Inflammatory macrophage treated with lipopolysaccharide for 4 hours (primary cell): ENCODE data around the gene NAT8L.
"Not testable (repeated sequence)": the region's sequence is repeated elsewhere in the genome, so short reads cannot be mapped to it uniquely, and the experiment has no call there.

Experiments used
- DNase-seq: peaks from one replicate; pipeline ENCODE4 v3.0.0-alpha.2; 2020

Gene NAT8L, protein sequence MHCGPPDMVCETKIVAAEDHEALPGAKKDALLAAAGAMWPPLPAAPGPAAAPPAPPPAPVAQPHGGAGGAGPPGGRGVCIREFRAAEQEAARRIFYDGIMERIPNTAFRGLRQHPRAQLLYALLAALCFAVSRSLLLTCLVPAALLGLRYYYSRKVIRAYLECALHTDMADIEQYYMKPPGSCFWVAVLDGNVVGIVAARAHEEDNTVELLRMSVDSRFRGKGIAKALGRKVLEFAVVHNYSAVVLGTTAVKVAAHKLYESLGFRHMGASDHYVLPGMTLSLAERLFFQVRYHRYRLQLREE

DNA sequence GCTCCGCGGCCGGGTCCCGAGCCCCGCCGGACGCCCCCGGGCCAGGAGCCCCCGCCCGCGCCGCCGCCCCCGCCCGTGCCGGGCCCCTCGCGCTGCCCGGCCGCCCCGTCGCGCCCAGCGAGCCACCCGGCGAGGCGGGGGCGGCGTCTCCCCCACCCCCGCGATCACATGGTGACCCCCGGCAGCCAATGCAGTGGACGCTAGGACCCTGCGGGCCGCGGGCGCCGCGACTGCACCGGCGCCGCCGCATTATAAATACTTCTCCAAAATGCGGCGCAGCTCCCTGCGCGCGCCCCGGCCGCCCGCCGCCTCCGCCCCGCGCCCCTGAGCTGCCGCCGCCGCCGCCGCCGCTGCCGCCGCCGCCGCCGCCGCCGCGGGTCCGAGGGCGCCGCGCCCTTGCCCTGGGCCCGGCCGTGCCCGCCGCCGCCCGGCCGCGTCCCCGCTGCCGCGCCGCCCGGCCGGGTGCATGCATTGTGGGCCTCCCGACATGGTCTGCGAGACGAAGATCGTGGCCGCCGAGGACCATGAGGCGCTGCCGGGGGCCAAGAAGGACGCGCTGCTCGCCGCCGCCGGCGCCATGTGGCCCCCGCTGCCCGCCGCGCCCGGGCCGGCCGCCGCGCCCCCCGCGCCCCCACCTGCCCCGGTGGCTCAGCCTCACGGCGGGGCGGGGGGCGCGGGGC is at the start of gene NAT8L:
TSS of gene NAT8L (plus strand) at position 282 of the 680 bp plus-strand sequence. CDS start at position 467, 185 bp downstream.
- peak; percentile 39 for DNase-seq

DNA sequence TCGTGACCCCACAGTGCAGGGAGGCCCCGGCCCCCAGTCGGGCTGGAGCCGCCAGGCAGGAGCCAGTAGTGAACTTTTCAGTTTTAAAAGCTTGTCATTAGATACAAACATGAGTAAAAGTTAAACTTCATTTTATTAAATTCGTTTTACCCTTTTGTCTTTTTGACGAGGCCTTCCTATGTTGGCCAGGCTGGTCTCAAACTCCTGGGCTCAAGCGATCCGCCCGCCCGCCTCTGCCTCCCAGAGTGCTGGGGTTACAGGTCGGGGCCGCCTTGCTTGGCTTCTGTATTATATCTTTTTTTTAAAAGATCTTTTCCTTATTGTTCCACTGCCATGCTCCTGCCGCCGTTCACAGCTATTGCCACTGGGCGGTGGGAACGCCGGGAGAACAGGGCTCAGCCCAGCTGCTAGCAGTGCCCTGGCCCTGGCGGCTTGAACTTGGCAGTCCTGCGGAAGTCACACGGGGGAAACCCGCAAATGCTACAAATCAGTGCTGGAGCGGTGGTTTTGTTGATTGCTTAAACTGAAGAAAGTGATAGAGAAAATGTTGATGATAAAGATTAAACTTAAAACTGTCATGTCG is 49.4 kb upstream of the NAT8L start:
- DNase-seq: peak; percentile 90

DNA sequence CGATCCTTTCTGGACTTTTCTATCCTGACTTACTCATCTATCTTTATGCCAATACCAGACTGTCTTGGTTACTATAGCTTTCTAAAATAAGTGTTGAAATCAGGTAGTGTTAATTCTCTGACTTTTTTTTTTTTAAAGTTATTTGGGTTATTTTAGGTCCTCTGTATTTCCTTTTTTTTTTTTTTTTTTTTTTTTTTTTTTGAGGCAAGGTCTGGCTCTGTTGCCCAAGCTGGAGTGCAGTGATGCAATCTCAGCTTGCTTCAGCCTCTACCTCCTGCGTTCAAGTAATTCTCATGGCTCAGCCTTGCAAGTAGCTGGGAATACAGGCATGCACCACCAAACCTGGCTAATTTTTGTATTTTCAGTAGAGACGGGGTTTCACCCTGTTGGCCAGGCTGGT is 47.5 kb upstream of the NAT8L start:
- DNase-seq: peak; percentile 65

DNA sequence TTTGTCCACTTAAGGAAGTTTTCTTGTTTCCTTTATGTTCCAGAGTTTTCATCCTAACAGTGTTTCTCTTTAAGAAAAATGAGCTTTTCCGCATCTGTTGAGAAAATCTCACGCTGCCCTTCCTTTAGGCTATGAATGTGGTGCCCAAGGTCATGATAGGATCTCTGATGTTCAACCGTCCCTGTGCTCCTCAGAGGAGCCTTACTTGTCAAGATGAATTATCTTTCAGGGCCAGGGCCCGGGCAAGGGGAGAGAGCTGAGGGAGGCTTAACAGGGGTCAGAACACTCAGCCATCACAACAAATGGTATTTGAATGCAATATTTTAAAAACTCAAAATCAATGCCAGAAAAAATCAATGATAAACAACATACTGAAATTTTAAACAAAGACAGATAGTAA is 44.1 kb upstream of the NAT8L start:
- DNase-seq: no peak

DNA sequence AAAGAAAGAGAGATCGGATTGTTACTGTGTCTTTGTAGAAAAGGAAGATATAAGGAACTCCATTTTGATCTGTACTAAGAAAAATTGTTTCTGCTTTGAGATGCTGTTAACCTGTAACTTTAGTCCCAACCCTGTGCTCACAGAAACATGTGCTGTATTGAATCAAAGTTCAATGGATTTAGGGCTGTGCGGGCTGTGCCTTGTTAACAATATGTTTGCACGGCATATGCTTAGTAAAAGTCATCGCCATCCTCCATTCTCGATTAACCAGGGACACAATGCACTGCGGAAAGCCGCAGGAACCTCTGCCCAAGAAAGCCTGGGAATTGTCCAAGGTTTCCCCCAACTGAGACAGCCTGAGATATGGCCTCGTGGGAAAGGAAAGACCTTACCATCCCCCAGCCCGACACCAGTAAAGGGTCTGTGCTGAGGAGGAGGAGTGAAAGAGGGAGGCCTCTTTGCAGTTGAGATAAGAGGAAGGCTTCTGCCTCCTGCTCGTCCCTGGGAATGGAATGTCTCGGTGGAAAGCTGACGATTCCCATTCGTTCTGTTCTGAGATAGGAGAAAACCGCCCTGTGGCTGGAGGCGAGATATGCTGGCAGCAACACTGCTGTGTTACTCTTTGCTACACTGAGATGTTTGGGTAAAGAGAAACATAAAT is 37.6 kb upstream of the NAT8L start:
- not testable (repeated sequence) for DNase-seq

DNA sequence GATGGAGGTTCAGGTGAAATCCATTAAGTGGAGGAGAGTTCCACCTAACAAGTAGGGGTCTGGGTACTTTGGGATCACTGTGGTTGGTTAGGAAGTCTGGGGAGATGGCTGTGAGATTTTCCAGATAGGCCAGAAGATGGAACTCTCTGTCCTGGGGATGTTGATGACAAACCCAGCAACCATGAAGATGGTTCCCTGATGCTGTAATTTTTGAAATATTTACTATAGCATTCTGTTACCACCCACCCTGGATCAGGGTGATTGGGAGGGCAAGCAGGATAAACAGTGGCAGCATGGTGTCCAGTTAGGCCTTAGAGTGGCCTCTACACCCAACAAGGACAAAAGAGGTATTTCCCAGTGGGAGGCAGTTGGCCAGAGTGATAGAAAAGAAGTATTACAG is 34.4 kb upstream of the NAT8L start:
- no peak for DNase-seq

DNA sequence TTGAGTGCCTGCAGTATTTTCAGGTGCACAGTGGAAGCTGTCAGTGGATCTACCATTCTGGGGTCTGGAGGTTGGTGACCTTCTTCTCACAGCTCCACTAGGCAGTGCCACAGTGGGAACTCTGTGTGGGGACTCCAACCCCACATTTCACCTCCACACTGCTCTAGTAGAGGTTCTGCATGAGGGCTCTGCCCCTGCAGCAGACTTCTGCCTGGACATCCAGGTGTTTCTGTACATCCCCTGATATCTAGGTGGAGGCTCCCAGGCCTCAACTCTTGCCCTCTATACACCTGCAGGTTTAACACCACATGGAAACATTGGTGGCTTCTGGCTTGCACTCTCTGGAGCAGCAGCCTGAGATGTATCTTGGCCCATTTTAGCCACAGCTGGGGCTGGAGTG is 33.3 kb upstream of the NAT8L start:
- no peak for DNase-seq

DNA sequence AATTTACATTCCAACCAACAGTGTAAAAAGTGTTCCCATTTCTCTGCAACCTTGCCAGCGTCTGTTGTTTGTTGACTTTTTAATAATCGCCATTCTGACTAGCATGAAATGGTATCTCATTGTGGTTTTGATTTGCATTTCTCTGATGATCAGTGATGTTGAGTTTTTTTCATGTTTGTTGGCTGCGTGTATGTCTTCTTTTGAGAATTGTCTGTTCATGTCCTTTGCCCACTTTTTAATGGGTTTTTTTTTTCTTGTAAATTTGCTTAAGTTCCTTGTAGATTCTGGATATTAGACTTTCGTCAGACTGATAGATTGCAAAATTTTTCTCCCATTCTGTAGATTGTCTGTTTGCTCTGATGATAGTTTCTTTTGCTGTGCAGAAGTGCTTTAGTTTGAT is 32.0 kb upstream of the NAT8L start:
- not testable (repeated sequence) for DNase-seq

DNA sequence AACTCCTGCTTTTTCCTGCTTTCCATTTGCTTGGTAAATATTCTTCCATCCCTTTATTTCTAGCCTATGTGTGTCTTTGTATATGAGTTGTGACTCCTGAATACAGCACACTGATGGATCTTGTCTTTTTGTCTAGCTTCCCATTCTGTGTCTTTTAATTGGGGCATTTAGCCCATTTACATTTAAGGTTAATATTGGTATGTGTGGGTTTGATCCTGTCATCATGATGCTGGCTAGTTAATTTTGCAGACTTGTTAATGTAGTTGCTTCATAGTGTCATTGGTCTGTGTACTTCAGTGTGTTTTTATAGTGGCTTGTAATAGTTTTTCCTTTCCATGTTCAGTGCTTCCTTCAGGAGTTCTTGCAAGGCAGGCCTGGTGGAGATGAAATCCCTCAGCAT is 28.0 kb upstream of the NAT8L start:
- DNase-seq: not testable (repeated sequence)

DNA sequence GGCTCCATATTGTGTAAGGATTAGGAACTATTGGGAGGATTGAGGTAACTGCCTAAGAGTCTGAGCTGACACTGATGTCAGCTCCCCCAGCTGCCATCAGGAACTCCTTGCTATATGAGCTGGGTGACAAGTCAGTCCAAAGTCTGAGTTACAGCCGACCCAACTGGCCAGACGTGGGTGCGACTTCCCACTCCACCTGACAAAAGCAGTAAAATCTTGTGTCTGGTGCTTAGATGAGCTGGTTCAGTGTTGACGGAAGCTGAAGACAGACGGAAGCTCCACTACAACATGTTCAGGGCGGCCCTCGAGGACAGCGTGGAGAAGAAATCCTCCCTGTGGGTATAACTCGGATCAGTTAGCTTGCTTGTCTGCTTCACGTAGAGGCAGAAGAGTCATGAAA is 22.8 kb upstream of the NAT8L start:
- no peak for DNase-seq

DNA sequence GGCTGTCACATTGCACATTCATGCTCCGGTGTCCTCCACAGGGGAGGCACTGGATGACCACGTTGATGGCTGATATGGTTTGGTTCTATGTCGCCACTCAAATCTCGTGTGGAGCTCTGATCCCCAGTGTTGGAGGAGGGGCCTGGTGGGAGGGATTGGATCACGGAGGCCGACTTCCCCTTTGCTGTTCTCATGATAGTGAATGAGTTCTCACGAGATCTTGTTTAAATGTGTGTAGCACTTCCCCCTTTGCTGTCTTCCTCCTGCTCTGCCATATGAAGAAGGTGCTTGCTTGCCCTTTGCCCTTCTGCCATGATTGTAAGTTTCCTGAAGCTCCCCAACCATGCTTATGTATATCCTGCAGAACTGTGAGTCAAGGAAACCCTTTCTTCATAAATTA is 22.3 kb upstream of the NAT8L start:
- DNase-seq: peak; percentile 40

DNA sequence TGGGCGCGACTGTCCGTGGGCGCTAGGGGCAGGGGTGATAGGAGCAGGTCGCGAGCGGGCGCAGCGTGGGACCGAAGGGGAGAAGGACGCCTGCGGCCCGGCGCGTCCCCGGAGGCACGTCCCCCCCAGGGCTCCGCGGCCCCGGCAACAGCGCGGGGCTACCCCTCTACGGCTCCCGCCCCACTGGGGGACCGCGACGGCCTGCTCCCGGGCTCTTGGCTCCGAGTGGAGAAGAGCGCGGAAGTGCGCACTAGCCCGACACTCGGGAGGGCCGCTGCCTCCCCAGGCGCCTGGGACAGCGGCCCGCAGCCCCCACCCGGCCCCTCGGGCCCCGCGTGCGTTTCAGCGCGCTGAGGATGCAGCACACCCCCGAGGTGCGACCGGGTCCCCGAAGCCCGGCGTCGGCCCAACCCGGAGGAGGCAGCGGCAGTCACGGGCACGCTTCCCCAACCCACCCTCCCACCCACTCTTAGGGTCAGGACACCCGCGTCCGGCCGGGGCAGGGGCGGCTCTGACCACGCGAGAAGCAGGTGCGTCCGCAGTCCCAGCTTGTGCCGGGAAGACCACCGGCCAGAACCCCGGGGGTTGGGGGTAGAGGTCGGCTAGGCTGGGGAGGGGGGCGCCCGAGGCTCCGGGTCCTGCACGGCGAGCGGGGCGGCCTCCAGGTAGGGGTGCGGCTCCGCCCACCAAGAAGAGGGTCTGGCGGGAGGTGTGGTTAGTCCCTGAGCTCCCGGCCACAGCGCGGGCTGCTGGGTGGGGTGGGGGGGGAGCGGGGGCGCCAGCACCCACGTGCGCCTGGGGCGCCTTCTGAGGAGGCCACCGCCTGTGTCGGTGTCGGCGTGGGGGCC is 18.5 kb upstream of the NAT8L start:
- DNase-seq: no peak

DNA sequence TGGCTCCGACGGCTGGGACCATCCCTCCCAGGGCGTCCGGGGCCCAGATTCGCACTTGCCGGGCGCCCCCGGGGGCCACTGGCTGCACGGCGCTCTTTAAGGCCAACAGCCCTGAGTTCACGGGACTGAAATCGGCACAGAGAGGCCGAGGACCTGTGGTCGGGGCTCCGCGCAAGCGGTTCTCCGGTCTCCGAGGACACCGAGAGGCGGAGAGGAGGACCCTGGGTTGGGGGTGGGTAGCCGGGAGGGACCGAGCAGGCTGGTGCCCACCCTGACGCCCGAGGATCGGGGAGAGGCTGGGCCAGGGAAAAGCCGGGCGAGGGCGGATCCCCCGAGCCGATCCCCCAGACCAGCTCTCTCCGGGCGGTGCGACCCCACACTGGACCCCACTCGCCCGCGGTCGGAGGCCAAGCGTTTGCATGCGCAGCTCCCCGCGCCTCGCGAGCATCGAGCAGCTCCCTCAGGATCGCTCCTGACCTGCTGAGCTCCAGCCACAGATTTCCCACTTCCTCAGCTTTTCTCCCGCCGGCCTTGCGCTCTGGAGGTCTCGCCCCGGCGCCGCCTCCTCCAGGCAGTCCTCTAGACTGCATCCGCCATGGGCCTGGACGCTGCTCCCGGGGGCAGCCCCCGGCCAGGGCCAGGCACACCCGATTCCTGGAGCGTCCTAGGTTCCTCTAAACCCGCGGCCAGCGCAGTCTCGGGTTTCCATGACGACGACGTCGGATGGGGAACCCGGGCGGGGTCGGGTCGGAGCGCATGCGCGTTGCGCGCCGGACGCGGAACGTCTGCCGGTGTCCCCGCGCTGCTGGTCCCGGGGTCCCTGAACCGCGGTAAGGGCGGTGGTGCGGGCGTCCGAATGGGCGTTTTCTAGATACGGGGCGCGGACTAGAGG is 17.6 kb upstream of the NAT8L start:
- peak; percentile 94 for DNase-seq

DNA sequence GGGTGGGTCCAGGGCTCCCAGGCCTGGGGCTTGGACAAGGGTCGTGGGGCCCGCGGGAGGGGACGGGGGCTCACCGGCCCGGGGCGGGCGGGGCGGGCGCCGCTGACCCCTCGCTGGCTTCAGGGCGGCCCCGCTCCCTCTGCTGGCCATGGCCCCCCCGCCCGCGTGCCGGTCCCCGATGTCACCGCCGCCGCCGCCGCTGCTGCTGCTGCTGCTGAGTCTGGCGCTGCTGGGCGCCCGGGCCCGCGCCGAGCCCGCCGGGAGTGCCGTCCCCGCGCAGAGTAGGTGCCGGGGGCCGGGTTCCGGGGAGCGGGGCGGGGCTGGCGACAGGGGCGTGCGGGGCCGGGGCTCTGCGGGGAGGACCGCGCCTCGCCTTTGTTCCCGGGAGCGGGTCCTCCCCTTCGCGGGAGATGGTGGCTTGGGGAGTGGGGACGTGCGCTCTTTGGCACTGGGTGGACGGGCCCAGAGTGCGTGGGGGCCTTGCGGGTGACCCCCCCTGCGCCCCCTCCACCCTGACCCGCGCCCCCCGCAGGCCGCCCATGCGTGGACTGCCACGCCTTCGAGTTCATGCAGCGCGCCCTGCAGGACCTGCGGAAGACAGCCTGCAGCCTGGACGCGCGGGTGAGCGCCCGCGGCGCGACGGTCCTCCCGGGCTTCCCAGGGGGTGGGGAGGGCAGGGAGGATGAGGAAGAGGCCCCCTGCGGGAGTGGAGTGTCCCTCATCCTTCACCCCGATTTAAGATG is 16.8 kb upstream of the NAT8L start:
- DNase-seq: peak; percentile 22

DNA sequence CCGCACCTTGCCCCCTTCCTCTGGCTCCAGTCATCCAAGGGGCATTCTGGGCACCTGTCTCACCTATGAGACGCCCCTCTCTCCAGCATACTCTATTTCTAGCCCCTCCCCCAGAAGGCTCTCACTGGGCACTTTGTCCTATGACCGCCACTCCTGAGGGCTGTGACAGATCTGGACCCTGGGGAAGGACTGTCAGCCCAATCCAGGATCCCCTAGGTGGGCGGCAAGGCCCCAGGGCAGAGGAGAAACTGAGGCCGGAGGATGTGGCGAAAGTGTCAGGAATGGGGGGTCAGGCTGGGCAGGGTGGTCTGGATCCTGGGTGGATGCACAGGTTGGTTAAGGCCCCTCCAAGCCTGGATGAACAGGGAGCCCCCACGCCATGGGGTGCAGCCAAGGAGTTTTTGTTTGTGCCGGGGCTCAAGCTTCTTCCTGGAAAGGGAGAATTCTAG is 16.2 kb upstream of the NAT8L start:
- DNase-seq: no peak

DNA sequence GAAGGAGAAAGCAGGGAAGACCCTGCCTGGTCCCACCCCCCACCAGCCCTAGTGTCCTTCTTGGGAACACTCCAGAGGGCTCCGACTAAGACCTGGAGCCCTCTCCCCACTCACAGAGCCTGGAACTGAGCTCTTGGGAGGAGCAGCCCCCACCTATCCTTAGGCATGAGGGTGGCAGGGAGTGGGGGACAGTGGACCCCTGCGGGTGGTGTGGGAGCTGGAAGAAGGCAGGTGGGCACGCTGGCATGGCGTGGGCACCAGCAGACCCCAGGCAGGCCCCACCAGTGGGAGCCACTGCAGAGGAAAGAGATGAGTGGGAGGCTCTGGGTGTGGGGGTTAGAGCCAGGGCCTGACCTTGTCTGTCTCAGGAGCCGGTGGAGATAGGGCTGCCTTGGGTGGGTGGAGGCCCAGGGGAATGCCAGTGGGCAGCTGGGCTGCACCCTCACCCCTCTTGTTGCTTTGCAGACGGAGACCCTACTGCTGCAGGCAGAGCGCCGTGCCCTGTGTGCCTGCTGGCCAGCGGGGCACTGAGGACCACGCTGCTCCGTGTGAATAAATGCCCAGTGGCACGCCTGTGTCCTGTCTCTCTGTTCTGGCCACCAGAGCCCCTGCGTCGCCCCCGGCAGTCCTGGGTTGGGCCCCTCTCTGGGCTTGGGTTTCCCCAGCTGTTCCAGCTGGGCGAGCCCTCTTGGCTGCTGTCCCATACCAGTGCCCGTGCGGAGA is 15.6 kb upstream of the NAT8L start:
- DNase-seq: no peak

DNA sequence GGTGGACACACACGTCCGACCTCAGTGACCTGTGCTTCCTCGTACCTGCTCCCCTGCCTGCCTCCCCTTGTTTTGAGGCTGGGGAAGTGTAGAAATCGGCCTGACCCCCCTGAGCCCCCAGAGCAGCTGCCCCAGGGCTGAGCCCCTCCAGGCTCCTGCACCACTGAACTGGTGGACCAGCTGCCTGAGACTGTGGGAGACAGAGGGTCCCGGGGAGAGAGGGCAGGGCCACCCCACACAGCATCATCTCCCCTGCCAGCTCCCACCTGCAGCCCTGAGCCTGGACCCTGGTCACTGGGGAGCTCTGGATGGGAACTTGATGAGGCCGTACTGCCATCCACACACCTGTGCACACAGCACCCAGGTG is 15.0 kb upstream of the NAT8L start:
- no peak for DNase-seq

DNA sequence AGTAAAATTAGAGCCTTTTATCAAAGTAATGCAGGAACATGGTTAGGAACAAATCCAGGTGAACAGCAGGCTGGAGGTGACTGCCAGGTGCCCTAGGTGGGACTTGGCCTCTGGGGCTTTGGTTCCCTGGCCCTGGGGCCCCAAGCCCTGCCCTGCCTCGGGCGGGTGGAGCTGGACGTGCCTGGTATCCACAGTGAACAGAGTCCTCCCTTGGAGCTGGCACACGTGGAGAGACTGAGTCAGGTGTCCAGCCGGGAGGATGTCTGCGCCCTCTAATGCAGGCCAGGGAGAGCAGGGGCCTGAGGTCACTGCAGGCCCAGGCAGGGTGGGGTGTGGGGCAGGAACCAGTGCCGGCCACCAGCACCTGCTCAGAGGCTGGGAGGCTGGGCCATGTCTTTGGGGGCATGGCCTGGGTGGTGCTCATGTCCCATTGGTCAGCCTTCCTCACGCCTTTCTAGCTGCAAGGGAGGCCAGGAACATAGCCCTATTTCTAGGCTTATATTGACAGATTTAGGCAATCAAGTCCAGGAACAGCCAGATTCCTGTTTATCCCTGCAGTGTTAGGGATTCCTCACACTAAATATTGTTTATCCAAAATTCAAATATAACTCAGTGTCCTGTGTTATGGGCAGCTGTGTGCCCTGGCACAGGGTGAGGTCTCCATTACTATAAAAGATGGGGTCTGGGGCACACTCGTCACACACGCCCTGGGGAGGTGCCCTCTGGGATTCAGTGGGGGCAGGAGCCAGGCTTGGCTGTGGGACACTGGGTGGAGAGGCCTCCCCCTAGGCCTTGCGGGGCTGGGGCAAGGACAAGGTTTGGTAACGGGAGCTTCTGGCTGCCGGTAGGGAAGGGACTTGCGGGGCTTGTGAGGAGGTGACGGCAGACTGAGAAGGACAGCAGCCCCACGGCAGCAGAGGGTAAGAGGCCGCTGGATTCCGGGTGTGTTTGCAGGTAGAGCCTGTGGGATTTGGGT is 14.3 kb upstream of the NAT8L start:
- no peak for DNase-seq

DNA sequence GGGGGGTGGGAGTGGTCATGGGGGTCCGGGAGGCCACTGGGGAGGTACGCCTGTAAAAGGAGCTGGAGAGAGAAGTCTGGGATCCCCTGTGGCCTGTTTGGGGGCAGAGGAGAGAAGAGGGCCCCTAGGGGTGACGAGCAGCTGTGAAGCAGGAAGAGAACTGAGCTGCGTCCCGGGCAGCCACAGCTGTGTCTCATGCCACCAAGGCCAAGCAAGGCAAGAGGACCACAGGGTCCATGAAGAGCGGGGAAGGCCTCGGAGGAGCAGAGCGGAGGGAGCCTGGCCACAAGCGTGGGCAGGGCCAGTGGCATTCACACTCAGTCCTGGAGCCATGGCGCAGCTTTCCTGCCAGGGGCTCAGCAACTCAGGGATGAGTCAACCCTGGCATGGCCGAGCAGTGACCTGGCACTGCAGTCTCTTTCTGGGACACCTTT is 13.6 kb upstream of the NAT8L start:
- DNase-seq: no peak
